ENCODE data around the gene OTOP2. TPM values are rescaled to one million over a fixed set of nuclear protein-coding genes. Genes with fewer than 3 reads are reported as not detected.

The OTOP2 gene
- total RNA-seq, 4 donors from 2014 or later: not detected

- intact Hi-C loops (cut with DNase I; ENCODE audit: low total_unique reads): no loop called here
- TF ChIP-seq CTCF (IDR thresholded peaks at IDR 0.05) (no peak), POLR2A (IDR thresholded peaks at IDR 0.05) (no peak)
- H3K4me3 ChIP-seq (ENCODE audit: low read depth, poor library complexity, severe bottlenecking): no peak overlapping the region
- 44 to 48% methylated on average over 13 of the region's 13 CpGs for WGBS, 2 donors
- peak in 1 of 2 donors; percentile 37 for DNase-seq (ENCODE audit: low spot score in 2 of 2)
These were observed 19.9 kb downstream of the OTOP2 start for GRCh38 chr17:74943808-74944522.

- intact Hi-C loops (cut with DNase I; ENCODE audit: low total_unique reads): no loop called here
- no peak for DNase-seq (ENCODE audit: low spot score in 2 of 2)
- TF ChIP-seq POLR2A (IDR thresholded peaks at IDR 0.05): no peak
- TF ChIP-seq CTCF (IDR thresholded peaks at IDR 0.05): no peak
- H3K4me3 ChIP-seq (ENCODE audit: low read depth, poor library complexity, severe bottlenecking): no peak overlapping the region
- 53 to 65% methylated on average over 6 of the region's 6 CpGs for WGBS, 2 donors
These were observed 21.5 kb downstream of the OTOP2 start for GRCh38 chr17:74945543-74945942.

- H3K4me3 ChIP-seq (ENCODE audit: low read depth, poor library complexity, severe bottlenecking): no peak overlapping the region
- intact Hi-C loops (cut with DNase I; ENCODE audit: low total_unique reads): no loop called here
- TF ChIP-seq CTCF (IDR thresholded peaks at IDR 0.05) (no peak), POLR2A (IDR thresholded peaks at IDR 0.05) (no peak)
- DNase-seq (ENCODE audit: low spot score in 2 of 2): no peak
- WGBS, 2 donors: 96 to 97% methylated on average over 9 to 14 of the region's 14 CpGs
These were observed 22.6 kb downstream of the OTOP2 start for GRCh38 chr17:74946641-74947040.

- 94 to 95% methylated on average over 6 to 16 of the region's 17 CpGs for WGBS, 2 donors
- no peak overlapping the region for H3K4me3 ChIP-seq (ENCODE audit: low read depth, poor library complexity, severe bottlenecking)
- TF ChIP-seq POLR2A (IDR thresholded peaks at IDR 0.05) (no peak), CTCF (IDR thresholded peaks at IDR 0.05) (no peak)
- intact Hi-C loops (cut with DNase I; ENCODE audit: low total_unique reads): no loop called here
- no peak for DNase-seq (ENCODE audit: low spot score in 2 of 2)
These were observed 23.1 kb downstream of the OTOP2 start for GRCh38 chr17:74947041-74947754.

GRCh38 chr17:74949455-74950115 lies 25.5 kb downstream of the OTOP2 start:
- H3K4me3 ChIP-seq (ENCODE audit: low read depth, poor library complexity, severe bottlenecking): no peak overlapping the region
- TF ChIP-seq POLR2A (IDR thresholded peaks at IDR 0.05): no peak
- no peak for TF ChIP-seq CTCF (IDR thresholded peaks at IDR 0.05)
- DNase-seq (ENCODE audit: low spot score in 2 of 2): no peak
- intact Hi-C loops (cut with DNase I; ENCODE audit: low total_unique reads): no loop called here
- 54 to 63% methylated on average over 4 to 12 of the region's 12 CpGs for WGBS, 2 donors
